Measurements from ENCODE around the gene NAALADL1.

NAALADL1 gene

DNA sequence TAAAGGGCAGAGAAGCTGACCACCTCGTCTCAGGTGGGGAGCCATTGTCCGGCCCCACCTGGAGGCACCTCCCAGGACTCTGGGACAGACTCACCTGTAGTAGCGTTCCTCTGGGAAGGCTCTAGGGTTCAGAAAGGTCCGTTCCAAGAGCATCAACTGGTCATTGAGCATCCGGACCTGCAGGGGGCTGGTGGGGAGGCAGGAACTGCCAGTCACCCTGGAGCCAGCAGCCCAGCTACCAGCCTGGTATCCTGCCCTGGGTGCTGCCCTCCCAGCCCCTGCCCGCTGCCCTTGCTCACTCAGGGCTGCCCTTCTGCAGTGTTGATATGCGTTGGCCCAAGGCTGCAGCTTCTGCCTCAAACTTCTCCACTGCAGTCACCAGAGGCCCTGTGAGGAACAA, 12.6 kb downstream of the NAALADL1 start:
- Histone ChIP-seq H3K4me2 (ENCODE audit: low read length) (no peak overlapping the region), H4K20me1 (ENCODE audit: control insufficient read depth, insufficient read depth, low read depth, low read length) (no peaks in the 10 kb centered on the region), H3K4me3 (ENCODE audit: low read length) (no peak overlapping the region), H3K79me2 (ENCODE audit: control insufficient read depth, low read length) (peaks cover 34% of the 10 kb centered on the region), H3K36me3 (ENCODE audit: control insufficient read depth, low read length) (peaks cover 31% of the 10 kb centered on the region), H3K9me3 (ENCODE audit: control insufficient read depth, insufficient read depth, low read length) (no peaks in the 10 kb centered on the region), H3F3A (ENCODE audit: control insufficient read depth, insufficient read depth) (no peaks in the 10 kb centered on the region), H3K9me2 (replicated peaks; ENCODE audit: control insufficient read depth, low read length) (no peaks in the 10 kb centered on the region), H3K4me1 (ENCODE audit: control insufficient read depth, low read length) (peaks cover 14% of the 10 kb centered on the region), H3K27ac (ENCODE audit: low read depth, low read length) (no peak overlapping the region), H3K27me3 (ENCODE audit: control insufficient read depth, low read length) (no peaks in the 10 kb centered on the region)
- TF ChIP-seq CTCF (IDR thresholded peaks at IDR 0.05; ENCODE audit: low read depth, low read length, poor library complexity, severe bottlenecking) (no peak), EZH2phosphoT487 (IDR thresholded peaks at IDR 0.05; ENCODE audit: borderline replicate concordance, low read length) (no peak)

GRCh38 chr11:65045061-65045460, 13.3 kb downstream of the NAALADL1 start:
- peaks cover 34% of the 10 kb centered on the region for H3K79me2 ChIP-seq (ENCODE audit: control insufficient read depth, low read length)
- no peak overlapping the region for H3K4me3 ChIP-seq (ENCODE audit: low read length)
- no peaks in the 10 kb centered on the region for H3K27me3 ChIP-seq (ENCODE audit: control insufficient read depth, low read length)
- H3K9me2 ChIP-seq (replicated peaks; ENCODE audit: control insufficient read depth, low read length), result no peaks in the 10 kb centered on the region
- no peak overlapping the region for H3K27ac ChIP-seq (ENCODE audit: low read depth, low read length)
- no peaks in the 10 kb centered on the region for H4K20me1 ChIP-seq (ENCODE audit: control insufficient read depth, insufficient read depth, low read depth, low read length)
- H3F3A ChIP-seq (ENCODE audit: control insufficient read depth, insufficient read depth), result peaks cover 2% of the 10 kb centered on the region; the same call in 1 of the 2 replicates
- H3K36me3 ChIP-seq (ENCODE audit: control insufficient read depth, low read length), result peaks cover 31% of the 10 kb centered on the region
- no peak overlapping the region for H3K4me2 ChIP-seq (ENCODE audit: low read length)
- TF ChIP-seq CTCF (IDR thresholded peaks at IDR 0.05; ENCODE audit: low read depth, low read length, poor library complexity, severe bottlenecking), result no peak
- no peak for TF ChIP-seq EZH2phosphoT487 (IDR thresholded peaks at IDR 0.05; ENCODE audit: borderline replicate concordance, low read length)
- peaks cover 19% of the 10 kb centered on the region for H3K4me1 ChIP-seq (ENCODE audit: control insufficient read depth, low read length)
- no peaks in the 10 kb centered on the region for H3K9me3 ChIP-seq (ENCODE audit: control insufficient read depth, insufficient read depth, low read length)

GRCh38 chr11:65043881-65044501, 14.4 kb downstream of the NAALADL1 start:
- Histone ChIP-seq H3K4me1 (ENCODE audit: control insufficient read depth, low read length) (peaks cover 28% of the 10 kb centered on the region), H3K79me2 (ENCODE audit: control insufficient read depth, low read length) (peaks cover 34% of the 10 kb centered on the region), H3K9me2 (replicated peaks; ENCODE audit: control insufficient read depth, low read length) (no peaks in the 10 kb centered on the region), H3K9me3 (ENCODE audit: control insufficient read depth, insufficient read depth, low read length) (no peaks in the 10 kb centered on the region), H3K4me3 (ENCODE audit: low read length) (no peak overlapping the region), H3K27me3 (ENCODE audit: control insufficient read depth, low read length) (no peaks in the 10 kb centered on the region), H4K20me1 (ENCODE audit: control insufficient read depth, insufficient read depth, low read depth, low read length) (no peaks in the 10 kb centered on the region), H3F3A (ENCODE audit: control insufficient read depth, insufficient read depth) (peaks cover 2% of the 10 kb centered on the region; the same call in 1 of the 2 replicates), H3K4me2 (ENCODE audit: low read length) (no peak overlapping the region), H3K36me3 (ENCODE audit: control insufficient read depth, low read length) (peaks cover 38% of the 10 kb centered on the region), H3K27ac (ENCODE audit: low read depth, low read length) (no peak overlapping the region)
- TF ChIP-seq EZH2phosphoT487 (IDR thresholded peaks at IDR 0.05; ENCODE audit: borderline replicate concordance, low read length), result no peak
- no peak for TF ChIP-seq CTCF (IDR thresholded peaks at IDR 0.05; ENCODE audit: low read depth, low read length, poor library complexity, severe bottlenecking)
